HCT116 (cell line): Measurements from ENCODE around the gene CCDC106. TPM values are rescaled to one million over a fixed set of nuclear protein-coding genes. Genes with fewer than 3 reads are reported as not detected.

ENCODE experiments used
- ATAC-seq: fragments of 200-7000 bp; cut with Tn5 transposase; 2 replicates; pipeline ENCODE4 v1.9.1; 2020; ENCODE audit warnings: mild to moderate bottlenecking, moderate library complexity
- BruUV-seq: library from RNA; stranded (reverse); fragments of 400-500 nt; replicated peaks from 2 replicates; lab custom pipeline; 2021; lab: Mats Ljungman, UMichigan
- CTCF ChIA-PET: fragments of 300-600 bp; sonication (Branson Sonifier 250); formaldehyde crosslinking; loops from one replicate; lab custom pipeline; 2021; ENCODE audit warnings: antibody characterized with exemption; lab: Charles Lee
- POLR2A ChIA-PET: fragments of 300-600, 350-600 bp; sonication (Branson Sonifier 250); formaldehyde crosslinking; loops from one replicate; lab custom pipeline; 2021; ENCODE audit warnings: antibody characterized with exemption; lab: Charles Lee
- RAD21 ChIA-PET, 2 experiments: fragments of 300-600 bp; sonication (Branson Sonifier 250); formaldehyde crosslinking; loops; one replicate each; lab custom pipeline; 2023; ENCODE audit warnings: low total read pairs in 2 of 2; ENCODE audit not compliant: uncharacterized antibody in 2 of 2, unreplicated experiment in 2 of 2, low non-redundant PET in 1 of 2; lab: Charles Lee
- DNase-seq: peaks from one replicate; pipeline ENCODE4 v3.0.0-alpha.2; 2010; ENCODE audit warnings: low read depth, low spot score
- H2AFZ ChIP-seq: fragments of 200-600 bp; shearing (Covaris generic), sonication (generic); 2 replicates; pipeline ENCODE4 v1.6.1; 2017; ENCODE audit warnings: low read depth, mixed run types, mixed read lengths, antibody characterized with exemption, low read length; ENCODE audit not compliant: poor library complexity, severe bottlenecking
- H3K27ac ChIP-seq: 2 replicates; pipeline ENCODE4 v1.5.1; 2012; ENCODE audit warnings: low read depth, low read length
- H3K27me3 ChIP-seq: fragments of 200-600 bp; sonication (generic); 2 replicates; pipeline ENCODE4 v1.6.1; 2016; ENCODE audit warnings: mixed run types, low read length, mixed read lengths; ENCODE audit not compliant: insufficient read depth
- H3K36me3 ChIP-seq, 2 experiments: fragments of 200-500 bp in 1 of 2; fragments of 200-600 bp in 1 of 2; sonication (Bioruptor generic) in 1 of 2; sonication (generic) in 1 of 2; 2 replicates each; pipeline versions ENCODE4 v1.5.1 to v1.6.1; 2014 to 2016; ENCODE audit warnings: low read length in 2 of 2, inconsistent platforms in 1 of 2, mixed read lengths in 1 of 2, mixed run types in 1 of 2; ENCODE audit not compliant: insufficient read depth in 2 of 2, control insufficient read depth in 1 of 2
- H3K4me1 ChIP-seq, 2 experiments: fragments of 200-600 bp in 1 of 2; sonication (generic) in 1 of 2; 2 replicates each; pipeline versions ENCODE4 v1.5.1 to v1.6.1; 2012 to 2017; ENCODE audit warnings: low read length in 2 of 2, inconsistent platforms in 1 of 2, mild to moderate bottlenecking in 1 of 2, mixed read lengths in 1 of 2, mixed run types in 1 of 2, moderate library complexity in 1 of 2; ENCODE audit not compliant: insufficient read depth in 2 of 2, control insufficient read depth in 1 of 2
- H3K4me2 ChIP-seq: fragments of 200-600 bp; sonication (generic); 2 replicates; pipeline ENCODE4 v1.6.1; 2017; ENCODE audit warnings: mixed run types, low read length, mixed read lengths
- H3K4me3 ChIP-seq, 2 experiments: fragments of 200-600 bp in 1 of 2; sonication (generic) in 1 of 2; replicated peaks in 1 of 2; 2 replicates each; pipeline ENCODE4 v1.5.1; 2011 to 2016; ENCODE audit warnings: low read length in 2 of 2, control low read depth in 1 of 2, low read depth in 1 of 2, mild to moderate bottlenecking in 1 of 2, mixed read lengths in 1 of 2, mixed run types in 1 of 2
- H3K79me2 ChIP-seq: fragments of 200-600 bp; sonication (generic); 2 replicates; pipeline ENCODE4 v1.6.1; 2017; ENCODE audit warnings: mild to moderate bottlenecking, mixed run types, low read length, moderate library complexity, mixed read lengths; ENCODE audit not compliant: insufficient read depth
- H3K9ac ChIP-seq: fragments of 200-600 bp; sonication (generic); 2 replicates; pipeline ENCODE4 v1.6.1; 2016; ENCODE audit warnings: low read length, mixed read lengths
- H3K9me2 ChIP-seq: fragments of 200-600 bp; sonication (generic), shearing (Covaris generic); 2 replicates; pipeline ENCODE4 v1.6.1; 2017; ENCODE audit warnings: mixed run types, mild to moderate bottlenecking, moderate library complexity; ENCODE audit not compliant: insufficient read depth
- H3K9me3 ChIP-seq, 2 experiments: fragments of 200-500 bp in 1 of 2; fragments of 200-600 bp in 1 of 2; sonication (Bioruptor generic) in 1 of 2; sonication (generic) in 1 of 2; 2 replicates each; pipeline ENCODE4 v1.6.1; 2014 to 2017; ENCODE audit warnings: low read length in 2 of 2, mixed read lengths in 2 of 2, inconsistent platforms in 1 of 2, low read depth in 1 of 2, mild to moderate bottlenecking in 1 of 2, mixed run types in 1 of 2, moderate library complexity in 1 of 2; ENCODE audit not compliant: control insufficient read depth in 1 of 2, insufficient read depth in 1 of 2
- H4K20me1 ChIP-seq: fragments of 200-600 bp; sonication (generic), shearing (Covaris generic); 2 replicates; pipeline ENCODE4 v1.6.1; 2017; ENCODE audit warnings: mixed run types, mild to moderate bottlenecking, moderate library complexity; ENCODE audit not compliant: insufficient read depth
- CBX3 ChIP-seq: IDR thresholded peaks from 2 replicates; pipeline ENCODE4 v1.6.1; 2012; ENCODE audit warnings: low read depth
- CEBPB ChIP-seq: IDR thresholded peaks from 2 replicates; pipeline ENCODE4 v1.6.1; 2012; ENCODE audit warnings: low read depth
- POLR2AphosphoS5 ChIP-seq: IDR thresholded peaks from 2 replicates; pipeline ENCODE4 v1.6.1; 2011; ENCODE audit warnings: mild to moderate bottlenecking, low read depth, low read length, moderate library complexity
- RAD21 ChIP-seq: IDR thresholded peaks from 2 replicates; pipeline ENCODE4 v1.6.1; 2012; ENCODE audit warnings: low read depth, mild to moderate bottlenecking
- TCF7L2 ChIP-seq: IDR thresholded peaks from 2 replicates; pipeline ENCODE4 v1.7.0; 2011; ENCODE audit warnings: borderline replicate concordance, inconsistent platforms; ENCODE audit not compliant: insufficient read depth, insufficient read length; ENCODE audit errors: extremely low read depth
- YY1 ChIP-seq: IDR thresholded peaks from 2 replicates; pipeline ENCODE4 v1.6.1; 2011; ENCODE audit warnings: low read length, low read depth, moderate library complexity, mild to moderate bottlenecking; ENCODE audit not compliant: insufficient replicate concordance; ENCODE audit errors: extremely low read depth
- ZFX ChIP-seq: fragments of 450-650 bp; IDR thresholded peaks from 2 replicates; pipeline ENCODE4 v1.6.1; 2017
- intact Hi-C: fragments of 100-400 bp; cut with micrococcal nuclease; formaldehyde crosslinking; loops from 2 replicates; pipeline ENCODE4 v1.10.0; 2022
- total RNA-seq: library from RNA; stranded (reverse); gene quantifications from one replicate; pipeline ENCODE4 v1.2.1, GENCODE V29; 2021; ENCODE audit not compliant: unreplicated experiment
- TF ChIP-seq, protein P1 (sequence below): IDR thresholded peaks from 2 replicates; pipeline ENCODE4 v1.6.1; 2012
- TF ChIP-seq, protein P2 (sequence below), 3 experiments: fragments of 200-600 bp in 1 of 3; sonication (generic) in 1 of 3; IDR thresholded peaks in 2 of 3; conservative IDR thresholded peaks in 1 of 3; 2 replicates each; pipeline ENCODE4 v1.5.1; 2012 to 2017; ENCODE audit warnings: low read depth in 2 of 3, low read length in 2 of 3, antibody characterized with exemption in 1 of 3, borderline replicate concordance in 1 of 3, control low read depth in 1 of 3, mild to moderate bottlenecking in 1 of 3, mixed read lengths in 1 of 3, mixed run types in 1 of 3, moderate library complexity in 1 of 3; ENCODE audit not compliant: insufficient read depth in 1 of 3

The CCDC106 gene
- total RNA-seq, 1 experiment from 2014 or later = 1.0 TPM

DNA sequence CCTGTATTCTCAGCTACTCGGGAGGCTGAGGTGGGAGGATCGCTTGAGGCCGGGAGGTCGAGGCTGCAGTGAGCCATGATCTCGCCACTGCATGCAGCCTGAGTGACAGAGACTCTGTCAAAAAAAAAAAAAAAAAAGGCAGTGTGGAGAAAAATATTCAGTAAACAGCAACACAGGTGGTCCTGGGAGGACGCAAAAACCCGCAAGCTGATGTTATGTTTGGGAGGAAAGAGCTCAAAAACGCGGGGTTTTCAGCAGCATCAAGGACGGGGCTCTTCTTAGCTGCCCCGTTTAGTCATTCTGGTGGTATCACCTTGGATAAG lies 23.0 kb upstream of the CCDC106 start:
- Histone ChIP-seq H3K9ac (peak overlapping the region; percentile 70), H4K20me1 (no peaks in the 10 kb centered on the region), H3K79me2 (no peaks in the 10 kb centered on the region), H3K9me2 (no peaks in the 10 kb centered on the region), H3K9me3 (no peaks in the 10 kb centered on the region), H3K4me1 (peaks cover 8 to 14% of the 10 kb centered on the region in 2 experiments; a peak in 3 of 4 replicates), H3K36me3 (no peaks in the 10 kb centered on the region), H2AFZ (peak overlapping the region; percentile 65), H3K4me2 (peak overlapping the region; percentile 98), H3K4me3 (peak overlapping the region; percentile 54 to 69), H3K27ac (peak overlapping the region; percentile 81), H3K27me3 (no peaks in the 10 kb centered on the region)
- intact Hi-C loops = no loop called here
- DNase-seq = no peak
- POLR2A ChIA-PET = interaction anchor here (0.6 to 1.5 kb wide), 12 partner anchors 8 to 1758 kb away, joined by 3 to 10 read pairs (median 4); partner anchors contain the start of genes FIZ1, MYADM and ZNF865
- TSS peak; percentile 83 for BruUV-seq
- RAD21 ChIA-PET = interaction anchor here in 1 of 2 experiments (0.5 to 0.6 kb wide), 2 partner anchors 72 to 129 kb away, joined by 3 to 4 read pairs; no protein-coding TSS in a partner anchor
- ATAC-seq = no peak
- TF ChIP-seq YY1 = no peak
- TF ChIP-seq RAD21 = no peak
- 0 out of 2 replicates have a peak, but pooled peaks have one; percentile 21 for TF ChIP-seq CBX3
- TF ChIP-seq CEBPB = no peak
- TF ChIP-seq, protein P1, sequence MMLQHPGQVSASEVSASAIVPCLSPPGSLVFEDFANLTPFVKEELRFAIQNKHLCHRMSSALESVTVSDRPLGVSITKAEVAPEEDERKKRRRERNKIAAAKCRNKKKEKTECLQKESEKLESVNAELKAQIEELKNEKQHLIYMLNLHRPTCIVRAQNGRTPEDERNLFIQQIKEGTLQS = no peak
- TF ChIP-seq ZFX = no peak
- no peak for TF ChIP-seq POLR2AphosphoS5
- no peak for TF ChIP-seq TCF7L2
- TF ChIP-seq, protein P2, sequence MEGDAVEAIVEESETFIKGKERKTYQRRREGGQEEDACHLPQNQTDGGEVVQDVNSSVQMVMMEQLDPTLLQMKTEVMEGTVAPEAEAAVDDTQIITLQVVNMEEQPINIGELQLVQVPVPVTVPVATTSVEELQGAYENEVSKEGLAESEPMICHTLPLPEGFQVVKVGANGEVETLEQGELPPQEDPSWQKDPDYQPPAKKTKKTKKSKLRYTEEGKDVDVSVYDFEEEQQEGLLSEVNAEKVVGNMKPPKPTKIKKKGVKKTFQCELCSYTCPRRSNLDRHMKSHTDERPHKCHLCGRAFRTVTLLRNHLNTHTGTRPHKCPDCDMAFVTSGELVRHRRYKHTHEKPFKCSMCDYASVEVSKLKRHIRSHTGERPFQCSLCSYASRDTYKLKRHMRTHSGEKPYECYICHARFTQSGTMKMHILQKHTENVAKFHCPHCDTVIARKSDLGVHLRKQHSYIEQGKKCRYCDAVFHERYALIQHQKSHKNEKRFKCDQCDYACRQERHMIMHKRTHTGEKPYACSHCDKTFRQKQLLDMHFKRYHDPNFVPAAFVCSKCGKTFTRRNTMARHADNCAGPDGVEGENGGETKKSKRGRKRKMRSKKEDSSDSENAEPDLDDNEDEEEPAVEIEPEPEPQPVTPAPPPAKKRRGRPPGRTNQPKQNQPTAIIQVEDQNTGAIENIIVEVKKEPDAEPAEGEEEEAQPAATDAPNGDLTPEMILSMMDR (IDR thresholded peaks at IDR 0.05 in 2 of 3, conservative IDR thresholded peaks at IDR 0.05 in 1 of 3; ENCODE audit: borderline replicate concordance in 1 of 3, insufficient read depth in 1 of 3, low read depth in 2 of 3, low read length in 2 of 3) = no peak
- CTCF ChIA-PET = interaction anchor here (0.6 to 1.8 kb wide), 8 partner anchors 8 to 157 kb away, joined by 3 to 14 read pairs (median 4); no protein-coding TSS in a partner anchor
